SK-N-SH (cell line): ENCODE results near the gene MAP4.

Source experiments
- GABPA ChIP-seq: IDR thresholded peaks from 2 replicates; pipeline ENCODE4 v1.4.0; 2012; ENCODE audit warnings: low read depth, mild to moderate bottlenecking
- TAF1 ChIP-seq: IDR thresholded peaks from 2 replicates; pipeline ENCODE4 v1.6.1; 2012; ENCODE audit warnings: low read depth, mild to moderate bottlenecking, low read length, moderate library complexity, borderline replicate concordance
- TF ChIP-seq, protein P1 (sequence below): fragments of 200-600 bp; sonication (generic); IDR thresholded peaks from 2 replicates; pipeline ENCODE4 v1.6.1; 2017; ENCODE audit warnings: antibody characterized with exemption, mild to moderate bottlenecking, moderate library complexity

DNA sequence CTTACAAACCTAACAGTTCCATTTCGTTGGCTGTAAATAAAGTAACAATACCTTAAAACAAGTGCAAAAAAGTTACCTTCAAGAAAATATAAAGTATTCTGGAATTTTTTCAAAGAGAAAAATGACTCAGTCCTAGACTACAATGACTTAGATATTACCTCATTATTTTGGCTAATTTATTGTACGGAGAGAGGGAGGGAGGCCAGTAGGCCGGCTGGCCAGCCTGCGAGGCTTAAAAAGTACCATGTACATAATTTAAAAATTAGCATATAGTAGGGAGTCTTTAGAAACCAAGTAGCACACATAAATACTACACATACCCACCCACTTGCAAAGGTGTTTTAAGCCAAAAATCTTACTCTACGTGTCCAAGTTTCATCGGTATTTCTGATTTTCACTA, 41.9 kb upstream of the MAP4 start:
- TF ChIP-seq, protein P1, sequence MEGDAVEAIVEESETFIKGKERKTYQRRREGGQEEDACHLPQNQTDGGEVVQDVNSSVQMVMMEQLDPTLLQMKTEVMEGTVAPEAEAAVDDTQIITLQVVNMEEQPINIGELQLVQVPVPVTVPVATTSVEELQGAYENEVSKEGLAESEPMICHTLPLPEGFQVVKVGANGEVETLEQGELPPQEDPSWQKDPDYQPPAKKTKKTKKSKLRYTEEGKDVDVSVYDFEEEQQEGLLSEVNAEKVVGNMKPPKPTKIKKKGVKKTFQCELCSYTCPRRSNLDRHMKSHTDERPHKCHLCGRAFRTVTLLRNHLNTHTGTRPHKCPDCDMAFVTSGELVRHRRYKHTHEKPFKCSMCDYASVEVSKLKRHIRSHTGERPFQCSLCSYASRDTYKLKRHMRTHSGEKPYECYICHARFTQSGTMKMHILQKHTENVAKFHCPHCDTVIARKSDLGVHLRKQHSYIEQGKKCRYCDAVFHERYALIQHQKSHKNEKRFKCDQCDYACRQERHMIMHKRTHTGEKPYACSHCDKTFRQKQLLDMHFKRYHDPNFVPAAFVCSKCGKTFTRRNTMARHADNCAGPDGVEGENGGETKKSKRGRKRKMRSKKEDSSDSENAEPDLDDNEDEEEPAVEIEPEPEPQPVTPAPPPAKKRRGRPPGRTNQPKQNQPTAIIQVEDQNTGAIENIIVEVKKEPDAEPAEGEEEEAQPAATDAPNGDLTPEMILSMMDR = no peak
- no peak for TF ChIP-seq GABPA
- no peak for TF ChIP-seq TAF1
